Measurements from ENCODE around the gene NIPA2.

The NIPA2 gene

DNA sequence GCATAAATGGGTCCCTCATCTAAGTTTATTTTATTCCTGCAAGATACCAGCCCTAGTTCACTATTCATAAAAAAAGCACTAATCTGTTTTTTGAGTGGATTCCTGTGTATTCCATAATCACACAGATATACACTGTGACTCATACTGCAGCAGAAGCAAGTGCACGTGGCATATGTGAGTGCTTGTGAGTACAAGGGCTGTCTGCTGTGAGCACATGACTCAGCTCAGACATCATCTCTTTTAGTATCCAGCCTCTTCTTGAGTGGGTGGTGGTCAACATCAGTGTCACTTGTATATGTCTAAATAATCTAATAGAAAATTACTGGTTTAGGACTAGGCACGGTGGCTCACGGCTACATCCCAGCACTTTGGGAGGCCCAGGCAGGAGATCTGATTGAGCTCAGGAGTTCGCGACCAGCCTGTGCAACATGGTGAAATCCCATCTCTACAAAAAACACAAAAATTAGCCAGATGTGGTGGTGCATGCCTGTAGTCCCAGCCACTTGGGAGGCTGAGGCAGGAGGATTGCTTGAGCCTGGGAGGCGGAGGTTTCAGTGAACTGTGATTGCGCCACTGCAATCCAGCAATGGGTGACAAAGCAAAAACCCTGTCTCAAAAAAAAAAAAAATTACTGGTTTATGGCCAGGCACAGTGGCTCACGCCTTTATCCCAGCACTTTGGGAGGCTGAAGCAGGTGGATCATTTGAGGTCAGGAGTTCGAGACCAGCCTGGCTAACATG lies 49.8 kb downstream of the NIPA2 start:
- 100% methylated on average over 4 of the region's 9 CpGs for WGBS (ENCODE audit: insufficient coverage)
- Histone ChIP-seq H3K36me3 (ENCODE audit: control insufficient read depth in 4 of 4, insufficient read depth in 4 of 4, low read length in 3 of 4) (peaks cover 4 to 49% (median 29%) of the 10 kb centered on the region in 4 experiments), H3K27ac (ENCODE audit: insufficient read depth in 1 of 2, low read depth in 1 of 2, low read length in 2 of 2, poor library complexity in 1 of 2, severe bottlenecking in 2 of 2) (no peak overlapping the region)

DNA sequence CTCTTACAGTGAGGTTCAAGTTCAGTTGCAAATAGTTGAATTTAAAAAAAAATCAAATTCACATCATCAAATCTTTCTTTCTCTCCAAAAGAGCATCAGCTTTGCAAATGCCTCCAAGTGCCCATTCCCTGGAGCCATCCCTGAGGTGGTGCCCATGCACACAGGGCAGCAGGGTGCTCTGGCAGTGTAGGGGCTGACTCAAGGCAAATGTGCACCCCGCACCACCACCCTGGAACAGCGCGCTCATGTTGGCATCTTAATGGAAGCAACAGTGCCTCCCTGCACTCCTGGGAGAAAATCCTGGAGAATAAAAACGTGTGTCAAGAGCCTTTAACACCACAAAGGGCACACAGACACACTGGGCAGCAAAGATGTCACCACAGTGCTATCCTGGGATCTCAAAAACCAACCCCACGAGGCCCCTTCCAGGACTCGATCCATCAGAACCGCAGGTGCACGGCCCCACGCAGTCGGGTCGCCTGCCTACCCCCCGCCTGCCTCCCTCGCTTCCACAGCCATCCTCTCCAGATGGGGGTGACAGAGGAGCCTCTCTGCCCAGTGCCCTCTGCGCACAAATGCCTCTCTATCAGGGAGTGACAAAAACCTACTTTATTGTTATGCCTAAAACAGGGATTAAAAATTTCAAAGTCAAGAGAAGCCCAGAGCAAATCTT lies 50.8 kb downstream of the NIPA2 start:
- 96% methylated on average over 8 of the region's 14 CpGs for WGBS (ENCODE audit: insufficient coverage)
- Histone ChIP-seq H3K27ac (ENCODE audit: insufficient read depth in 1 of 2, low read depth in 1 of 2, low read length in 2 of 2, poor library complexity in 1 of 2, severe bottlenecking in 2 of 2) (no peak overlapping the region), H3K36me3 (ENCODE audit: control insufficient read depth in 4 of 4, insufficient read depth in 4 of 4, low read length in 3 of 4) (peaks cover 10 to 55% (median 34%) of the 10 kb centered on the region in 4 experiments), H3K4me3 (ENCODE audit: control insufficient read depth in 1 of 7, extremely low read depth in 1 of 7, insufficient read depth in 4 of 7, low read depth in 2 of 7, low read length in 6 of 7) (no peak overlapping the region), H3K9me3 (ENCODE audit: control extremely low read depth in 1 of 5, control insufficient read depth in 4 of 5, insufficient read depth in 2 of 5, low read depth in 1 of 5, low read length in 4 of 5) (no peaks in the 10 kb centered on the region), H3K4me1 (ENCODE audit: control extremely low read depth in 1 of 4, control insufficient read depth in 4 of 4, insufficient read depth in 4 of 4, low read length in 3 of 4) (no peaks in the 10 kb centered on the region), H3K27me3 (replicated peaks in 2 of 5; ENCODE audit: control insufficient read depth in 4 of 5, insufficient read depth in 5 of 5, low read length in 4 of 5) (no peaks in the 10 kb centered on the region)
- CTCF ChIA-PET, result no interaction called here
- no peak for DNase-seq
- POLR2A ChIA-PET, result interaction anchor here (0.7 kb wide), 1 partner anchor 46 kb away, joined by 4 read pairs; no protein-coding TSS in a partner anchor

More for the DNA sequence above, 49.8 kb downstream of the NIPA2 start:
- ChIA-PET CTCF (no interaction called here), POLR2A (no interaction called here)
- Histone ChIP-seq H3K9me3 (ENCODE audit: control extremely low read depth in 1 of 5, control insufficient read depth in 4 of 5, insufficient read depth in 2 of 5, low read depth in 1 of 5, low read length in 4 of 5) (no peaks in the 10 kb centered on the region), H3K27me3 (replicated peaks in 2 of 5; ENCODE audit: control insufficient read depth in 4 of 5, insufficient read depth in 5 of 5, low read length in 4 of 5) (no peaks in the 10 kb centered on the region), H3K4me3 (ENCODE audit: control insufficient read depth in 1 of 7, extremely low read depth in 1 of 7, insufficient read depth in 4 of 7, low read depth in 2 of 7, low read length in 6 of 7) (no peak overlapping the region), H3K4me1 (ENCODE audit: control extremely low read depth in 1 of 4, control insufficient read depth in 4 of 4, insufficient read depth in 4 of 4, low read length in 3 of 4) (no peaks in the 10 kb centered on the region)
- DNase-seq, result no peak

GRCh38 chr15:22890296-22890695 lies 51.8 kb downstream of the NIPA2 start:
- H3K27ac ChIP-seq (ENCODE audit: insufficient read depth in 1 of 2, low read depth in 1 of 2, low read length in 2 of 2, poor library complexity in 1 of 2, severe bottlenecking in 2 of 2), result no peak overlapping the region
- POLR2A ChIA-PET, result interaction anchor here (0.7 kb wide), 1 partner anchor 45 kb away, joined by 4 read pairs; no protein-coding TSS in a partner anchor
- CTCF ChIA-PET, result no interaction called here
- 91% methylated on average over 4 of the region's 11 CpGs for WGBS (ENCODE audit: insufficient coverage)
- no peaks in the 10 kb centered on the region for H3K9me3 ChIP-seq (ENCODE audit: control extremely low read depth in 1 of 5, control insufficient read depth in 4 of 5, insufficient read depth in 2 of 5, low read depth in 1 of 5, low read length in 4 of 5)
- DNase-seq, result no peak
- H3K27me3 ChIP-seq (replicated peaks in 2 of 5; ENCODE audit: control insufficient read depth in 4 of 5, insufficient read depth in 5 of 5, low read length in 4 of 5), result no peaks in the 10 kb centered on the region
- no peaks in the 10 kb centered on the region for H3K4me1 ChIP-seq (ENCODE audit: control extremely low read depth in 1 of 4, control insufficient read depth in 4 of 4, insufficient read depth in 4 of 4, low read length in 3 of 4)
- peaks cover 10 to 55% (median 34%) of the 10 kb centered on the region in 4 experiments for H3K36me3 ChIP-seq (ENCODE audit: control insufficient read depth in 4 of 4, insufficient read depth in 4 of 4, low read length in 3 of 4)
- no peak overlapping the region for H3K4me3 ChIP-seq (ENCODE audit: control insufficient read depth in 1 of 7, extremely low read depth in 1 of 7, insufficient read depth in 4 of 7, low read depth in 2 of 7, low read length in 6 of 7)

- 93% methylated on average over 30 of the region's 33 CpGs for WGBS (ENCODE audit: insufficient coverage)
- Histone ChIP-seq H3K4me3 (ENCODE audit: control insufficient read depth in 1 of 7, extremely low read depth in 1 of 7, insufficient read depth in 4 of 7, low read depth in 2 of 7, low read length in 6 of 7) (no peak overlapping the region), H3K27ac (ENCODE audit: insufficient read depth in 1 of 2, low read depth in 1 of 2, low read length in 2 of 2, poor library complexity in 1 of 2, severe bottlenecking in 2 of 2) (no peak overlapping the region), H3K36me3 (ENCODE audit: control insufficient read depth in 4 of 4, insufficient read depth in 4 of 4, low read length in 3 of 4) (peaks cover 10 to 60% (median 34%) of the 10 kb centered on the region in 4 experiments), H3K27me3 (replicated peaks in 2 of 5; ENCODE audit: control insufficient read depth in 4 of 5, insufficient read depth in 5 of 5, low read length in 4 of 5) (no peaks in the 10 kb centered on the region), H3K9me3 (ENCODE audit: control extremely low read depth in 1 of 5, control insufficient read depth in 4 of 5, insufficient read depth in 2 of 5, low read depth in 1 of 5, low read length in 4 of 5) (no peaks in the 10 kb centered on the region), H3K4me1 (ENCODE audit: control extremely low read depth in 1 of 4, control insufficient read depth in 4 of 4, insufficient read depth in 4 of 4, low read length in 3 of 4) (no peaks in the 10 kb centered on the region)
- DNase-seq, result no peak
- CTCF ChIA-PET, result interaction anchor here (1.8 kb wide), 1 partner anchor 24 kb away, joined by 3 read pairs; no protein-coding TSS in a partner anchor
- POLR2A ChIA-PET, result no interaction called here
Observed at GRCh38 chr15:22891426-22892210, 53.2 kb downstream of the NIPA2 start.

- Histone ChIP-seq H3K4me3 (ENCODE audit: control insufficient read depth in 1 of 7, extremely low read depth in 1 of 7, insufficient read depth in 4 of 7, low read depth in 2 of 7, low read length in 6 of 7) (no peak overlapping the region), H3K9me3 (ENCODE audit: control extremely low read depth in 1 of 5, control insufficient read depth in 4 of 5, insufficient read depth in 2 of 5, low read depth in 1 of 5, low read length in 4 of 5) (no peaks in the 10 kb centered on the region), H3K27ac (ENCODE audit: insufficient read depth in 1 of 2, low read depth in 1 of 2, low read length in 2 of 2, poor library complexity in 1 of 2, severe bottlenecking in 2 of 2) (no peak overlapping the region), H3K36me3 (ENCODE audit: control insufficient read depth in 4 of 4, insufficient read depth in 4 of 4, low read length in 3 of 4) (peaks cover 10 to 56% (median 29%) of the 10 kb centered on the region in 4 experiments), H3K4me1 (ENCODE audit: control extremely low read depth in 1 of 4, control insufficient read depth in 4 of 4, insufficient read depth in 4 of 4, low read length in 3 of 4) (no peaks in the 10 kb centered on the region), H3K27me3 (replicated peaks in 2 of 5; ENCODE audit: control insufficient read depth in 4 of 5, insufficient read depth in 5 of 5, low read length in 4 of 5) (no peaks in the 10 kb centered on the region)
- CTCF ChIA-PET, result interaction anchor here (0.7 to 1.8 kb wide), 2 partner anchors 25 to 143 kb away, joined by 3 read pairs; no protein-coding TSS in a partner anchor
- WGBS (ENCODE audit: insufficient coverage), result 90% methylated on average over 9 of the region's 9 CpGs
- POLR2A ChIA-PET, result no interaction called here
- no peak for DNase-seq
Observed at GRCh38 chr15:22892333-22892732, 53.9 kb downstream of the NIPA2 start.

DNA sequence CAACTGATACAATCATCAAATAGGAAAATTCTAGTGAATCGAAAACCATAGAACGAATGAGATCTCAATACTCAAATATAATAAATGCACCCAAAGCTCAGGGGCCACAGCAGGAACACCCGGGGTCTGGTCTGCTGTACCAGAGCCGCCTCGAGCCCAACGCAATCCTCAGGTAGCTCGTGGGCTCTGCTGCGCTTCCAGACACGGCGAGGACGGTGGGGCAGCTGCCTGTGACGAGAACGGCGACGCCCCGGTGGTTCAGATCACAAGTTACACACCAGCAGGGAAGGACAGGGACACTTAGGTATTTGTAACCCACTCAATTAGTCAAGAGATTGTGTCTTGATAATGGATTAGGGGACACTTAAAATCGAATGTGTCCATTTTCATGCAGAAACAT lies 54.6 kb downstream of the NIPA2 start:
- no peak for DNase-seq
- no peak overlapping the region for H3K27ac ChIP-seq (ENCODE audit: insufficient read depth in 1 of 2, low read depth in 1 of 2, low read length in 2 of 2, poor library complexity in 1 of 2, severe bottlenecking in 2 of 2)
- WGBS (ENCODE audit: insufficient coverage), result 95% methylated on average over 16 of the region's 17 CpGs
- H3K27me3 ChIP-seq (replicated peaks in 2 of 5; ENCODE audit: control insufficient read depth in 4 of 5, insufficient read depth in 5 of 5, low read length in 4 of 5), result no peaks in the 10 kb centered on the region
- peaks cover 10 to 54% (median 29%) of the 10 kb centered on the region in 4 experiments for H3K36me3 ChIP-seq (ENCODE audit: control insufficient read depth in 4 of 4, insufficient read depth in 4 of 4, low read length in 3 of 4)
- ChIA-PET CTCF (interaction anchor here (0.7 to 1.8 kb wide), 2 partner anchors 26 to 142 kb away, joined by 3 read pairs; no protein-coding TSS in a partner anchor), POLR2A (interaction anchor here (0.6 kb wide), 1 partner anchor 40 kb away, joined by 4 read pairs; no protein-coding TSS in a partner anchor)
- no peaks in the 10 kb centered on the region for H3K4me1 ChIP-seq (ENCODE audit: control extremely low read depth in 1 of 4, control insufficient read depth in 4 of 4, insufficient read depth in 4 of 4, low read length in 3 of 4)
- H3K9me3 ChIP-seq (ENCODE audit: control extremely low read depth in 1 of 5, control insufficient read depth in 4 of 5, insufficient read depth in 2 of 5, low read depth in 1 of 5, low read length in 4 of 5), result no peaks in the 10 kb centered on the region
- H3K4me3 ChIP-seq (ENCODE audit: control insufficient read depth in 1 of 7, extremely low read depth in 1 of 7, insufficient read depth in 4 of 7, low read depth in 2 of 7, low read length in 6 of 7), result no peak overlapping the region

All from common myeloid progenitor, CD34-positive (primary cell).